Measurements from ENCODE around the gene RAB11A.

The RAB11A gene

GRCh38 chr15:65918357-65918920, 49.1 kb downstream of the RAB11A start:
- no peak for DNase-seq

DNA sequence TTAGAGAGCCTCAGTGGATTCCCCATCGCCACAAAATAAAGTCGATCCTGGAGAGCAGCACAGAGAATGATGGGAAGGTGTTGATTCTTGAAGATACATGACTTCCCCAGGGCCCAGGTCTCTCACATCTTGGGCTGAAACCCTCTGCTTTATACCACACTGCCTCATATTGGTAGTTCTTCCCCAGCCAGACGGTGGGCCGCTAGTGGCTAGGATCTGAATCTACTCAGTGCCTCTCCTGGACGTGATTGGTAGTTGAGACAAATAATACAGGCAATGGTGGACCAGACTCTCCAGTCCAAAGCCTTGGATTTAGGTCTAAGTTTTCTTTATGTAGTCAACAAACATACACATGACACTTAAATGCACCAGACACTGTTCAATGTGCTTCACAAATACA, 49.7 kb downstream of the RAB11A start:
- DNase-seq: no peak

DNA sequence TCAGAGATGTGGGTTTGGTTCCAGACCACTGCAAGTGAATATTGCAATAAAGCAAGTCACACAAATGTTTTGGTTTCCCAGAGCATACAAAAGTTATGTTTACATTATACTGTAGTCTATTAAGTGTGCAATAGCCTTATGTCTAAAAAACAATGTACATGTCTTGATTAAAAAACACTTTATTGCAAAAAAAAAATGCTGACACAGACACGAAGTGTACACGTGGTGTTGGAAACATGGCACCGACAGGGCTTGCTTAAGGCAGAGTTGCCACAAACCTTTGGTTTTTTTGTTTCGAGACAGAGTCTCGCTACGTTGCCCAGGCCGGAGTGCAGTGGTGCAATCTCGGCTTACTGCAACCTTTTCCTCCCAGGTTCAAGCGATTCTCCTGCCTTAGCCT, 50.1 kb downstream of the RAB11A start:
- no peak for DNase-seq

- DNase-seq: peak; percentile 45
These were observed 50.8 kb downstream of the RAB11A start for GRCh38 chr15:65920121-65920520.

- DNase-seq: no peak
These were observed 51.6 kb downstream of the RAB11A start for GRCh38 chr15:65920825-65921309.

DNA sequence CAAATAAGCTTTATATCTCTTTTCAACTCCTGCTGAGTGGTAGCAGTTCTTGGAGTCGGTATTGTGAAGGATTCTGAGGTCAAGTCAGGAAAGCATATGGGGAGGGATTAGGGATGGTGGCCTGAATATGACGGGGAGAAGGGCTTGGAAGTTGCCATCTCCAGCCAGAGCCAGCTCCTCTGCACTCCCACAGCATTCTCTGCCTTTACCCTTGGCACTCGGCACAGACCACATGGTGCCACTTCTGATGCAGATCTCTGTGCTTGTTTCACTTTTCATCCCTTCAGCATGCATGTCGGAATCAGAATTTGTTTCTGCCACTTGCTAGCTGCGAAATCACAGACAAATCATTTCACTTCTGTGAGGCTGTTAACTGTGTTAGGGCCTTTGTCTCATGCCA, 52.5 kb downstream of the RAB11A start:
- no peak for DNase-seq

GRCh38 chr15:65922621-65923020, 53.3 kb downstream of the RAB11A start:
- no peak for DNase-seq

DNA sequence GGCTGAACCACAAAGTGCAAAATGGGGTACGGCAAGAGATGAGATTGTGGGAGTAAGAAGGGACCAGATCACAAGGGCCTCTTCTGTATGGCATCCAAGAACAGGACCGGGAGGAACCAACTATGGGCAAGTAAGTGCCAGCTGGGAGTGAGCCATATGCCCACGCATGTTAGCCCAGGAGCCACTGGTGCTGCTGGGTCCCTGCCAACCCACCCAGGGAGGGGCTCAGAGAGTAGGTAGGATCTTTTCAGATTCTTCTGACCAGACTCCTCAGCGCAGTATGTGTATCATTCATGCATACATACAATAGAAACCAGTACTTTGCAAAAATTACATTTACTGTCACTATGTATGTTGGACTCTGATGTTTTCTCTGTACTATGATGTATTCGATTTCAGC, 54.0 kb downstream of the RAB11A start:
- DNase-seq: no peak

DNA sequence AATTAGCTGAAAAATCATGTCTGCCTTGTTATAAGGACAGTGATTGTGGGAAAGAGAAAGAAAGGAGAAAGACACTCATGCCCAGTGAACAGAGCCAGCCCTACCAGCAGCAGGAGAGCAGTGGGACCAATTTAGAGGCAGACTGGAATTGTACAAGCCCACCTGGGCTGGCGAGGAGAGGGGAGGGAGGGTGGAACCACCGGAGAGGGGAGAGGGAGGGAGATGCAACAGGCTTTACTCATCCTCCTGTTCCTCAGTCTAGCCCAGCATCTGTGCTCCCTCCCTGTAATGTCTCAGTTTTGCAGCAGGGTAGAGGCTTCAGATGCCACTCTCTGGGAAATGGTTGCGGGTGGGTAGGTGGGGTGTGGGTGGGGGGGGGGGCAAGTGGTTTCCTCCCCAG, 54.7 kb downstream of the RAB11A start:
- no peak for DNase-seq

- no peak for DNase-seq
These were observed 56.0 kb downstream of the RAB11A start for GRCh38 chr15:65925338-65925737.

DNA sequence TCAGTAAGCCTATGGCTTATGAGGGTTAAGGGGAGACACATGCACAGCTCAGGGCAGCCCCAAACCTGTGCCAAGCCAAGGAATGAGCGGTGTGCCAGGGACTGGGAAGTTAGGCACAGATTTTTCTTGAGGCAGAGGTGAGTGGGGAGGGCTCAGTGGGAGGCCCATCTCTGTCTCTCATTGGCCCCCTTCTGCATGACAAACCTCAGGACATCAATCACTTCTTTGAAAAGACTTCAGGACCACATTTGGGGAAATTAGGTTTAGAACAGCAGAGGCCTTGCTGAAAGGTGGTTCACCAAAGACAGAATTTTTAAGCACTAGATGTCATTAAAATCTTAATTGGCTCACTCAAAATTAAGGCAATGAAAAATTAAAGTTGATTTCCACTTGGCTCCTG, 57.2 kb downstream of the RAB11A start:
- no peak for DNase-seq

GRCh38 chr15:65926899-65927298, 57.6 kb downstream of the RAB11A start:
- DNase-seq: no peak

GRCh38 chr15:65927545-65927944, 58.3 kb downstream of the RAB11A start:
- DNase-seq: no peak

- DNase-seq: no peak
These were observed 60.3 kb downstream of the RAB11A start for GRCh38 chr15:65929573-65929972.

DNA sequence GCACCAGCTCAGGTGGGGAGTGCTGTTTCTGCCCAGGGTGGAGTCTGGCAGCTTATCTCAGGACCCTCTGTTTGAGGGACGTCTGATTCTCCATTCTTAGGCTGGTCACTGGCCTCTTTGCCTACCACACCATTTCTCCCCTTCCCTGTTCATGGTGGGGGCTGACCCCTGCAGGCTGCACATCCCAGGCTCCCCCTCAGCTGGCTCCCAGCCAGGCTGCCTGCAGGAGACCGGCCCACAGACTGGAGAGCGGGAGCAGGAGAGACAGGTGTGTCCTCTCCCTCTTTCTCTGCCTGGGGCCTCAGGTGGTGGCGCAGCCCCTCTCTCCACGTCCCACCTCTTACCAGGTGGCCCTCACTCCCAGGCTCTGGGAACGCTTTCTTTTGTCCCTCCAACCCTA, 60.8 kb downstream of the RAB11A start:
- peak; percentile 14 for DNase-seq

- no peak for DNase-seq
These were observed 61.9 kb downstream of the RAB11A start for GRCh38 chr15:65931221-65931620.

DNA sequence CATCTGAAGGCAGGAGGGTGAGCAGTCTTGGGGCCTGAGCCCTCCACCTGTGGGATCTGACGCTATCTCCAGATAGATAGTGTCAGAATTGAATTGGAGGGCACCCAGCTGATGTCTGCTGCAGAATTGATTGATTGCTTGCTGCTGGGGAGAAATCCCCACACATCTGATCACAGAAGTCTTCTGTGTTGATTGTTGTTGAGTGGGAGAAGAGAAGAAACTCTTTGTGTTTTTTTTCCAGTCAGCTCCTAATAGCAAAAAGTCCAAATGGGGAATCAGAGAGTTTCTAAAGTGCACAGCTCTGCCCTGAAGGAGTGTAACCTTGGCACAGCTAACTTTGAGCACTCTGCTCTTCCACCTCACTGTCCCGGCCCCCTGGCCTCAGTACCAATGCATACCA, 66.1 kb downstream of the RAB11A start:
- no peak for DNase-seq

DNA sequence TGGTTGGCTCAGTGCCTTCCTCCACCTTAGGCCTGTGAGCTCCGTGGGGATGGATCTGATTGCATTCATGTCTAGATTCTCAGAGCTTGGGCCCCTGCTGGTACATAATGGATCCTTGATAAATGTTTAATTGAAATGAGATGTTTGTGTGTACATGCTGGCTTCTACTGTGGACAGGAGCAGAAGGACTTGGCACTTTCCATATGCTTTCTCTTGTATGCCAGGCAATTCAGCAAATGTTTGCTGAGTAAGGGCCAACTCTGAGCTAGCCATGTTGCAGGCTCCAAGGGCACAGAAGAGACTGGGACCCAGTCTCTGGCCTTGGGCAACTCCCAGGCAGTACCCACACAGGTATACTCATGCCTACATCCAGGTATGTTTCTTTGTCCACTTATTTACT, 67.0 kb downstream of the RAB11A start:
- DNase-seq: no peak

- DNase-seq: no peak
These were observed 67.8 kb downstream of the RAB11A start for GRCh38 chr15:65937054-65937453.

DNA sequence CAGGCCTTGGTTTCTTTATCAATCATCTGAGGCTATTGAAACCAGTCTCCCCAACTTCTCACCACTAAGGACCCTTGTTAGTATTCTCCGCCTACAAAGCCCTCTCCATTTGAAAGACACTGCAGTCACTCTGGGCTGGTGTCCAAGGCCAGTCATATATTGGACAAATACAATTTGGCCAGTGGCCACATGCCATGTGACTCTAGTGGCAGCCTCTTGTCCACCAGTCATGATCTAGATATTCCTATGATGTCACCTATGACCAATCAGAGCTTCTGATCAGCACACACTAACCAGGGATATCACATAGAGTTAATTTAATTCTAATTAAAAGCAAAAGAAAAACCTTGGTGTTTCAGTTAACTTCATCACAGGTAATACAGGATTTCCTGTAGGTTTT, 68.2 kb downstream of the RAB11A start:
- peak; percentile 16 for DNase-seq

GRCh38 chr15:65938604-65939003, 69.3 kb downstream of the RAB11A start:
- no peak for DNase-seq

GRCh38 chr15:65939901-65940617, 70.8 kb downstream of the RAB11A start:
- peak; percentile 94 for DNase-seq

DNA sequence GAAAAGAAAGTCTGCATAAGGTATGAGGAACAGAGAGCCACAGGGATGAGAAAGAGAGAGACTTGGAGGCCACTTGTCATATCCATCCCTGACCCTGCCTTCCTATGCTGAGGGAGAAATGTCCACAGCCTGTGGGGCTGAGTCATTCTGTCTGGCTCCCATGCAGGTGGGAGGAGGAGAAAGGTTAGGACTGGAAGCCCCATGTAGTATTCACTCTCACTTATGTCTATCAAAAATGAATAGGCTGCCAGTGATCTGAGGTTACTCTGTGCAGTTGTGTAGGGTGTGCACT, 71.3 kb downstream of the RAB11A start:
- DNase-seq: no peak
